ENCODE measurements around the gene HOXA7.

DNA sequence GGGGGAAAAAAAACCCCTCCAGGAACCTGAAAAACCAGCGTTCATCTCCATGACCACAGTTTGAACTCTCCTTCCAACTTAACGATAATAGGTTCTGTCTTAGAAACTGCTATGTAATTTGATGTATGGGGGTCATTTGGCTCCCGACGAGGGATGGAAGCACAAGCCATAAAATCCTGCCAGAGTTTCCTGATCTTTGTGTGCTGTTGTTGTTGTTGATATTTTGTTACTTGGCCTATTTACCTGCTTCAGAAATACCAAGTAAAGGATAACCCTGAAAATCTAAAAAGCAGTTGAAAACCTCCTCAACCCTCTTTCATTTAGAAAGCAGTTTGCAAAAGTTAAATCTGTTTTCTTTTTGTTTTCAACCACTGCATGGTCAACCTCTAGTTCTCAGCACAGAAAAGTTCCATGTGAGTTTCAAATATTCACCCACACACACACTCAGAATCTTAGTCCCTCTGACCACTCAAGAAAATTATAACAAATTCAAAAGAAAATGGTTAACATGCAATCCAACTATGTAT is 44.7 kb downstream of the HOXA7 start:
- no peak for TF ChIP-seq POLR2A (IDR thresholded peaks at IDR 0.05)
- TF ChIP-seq, protein P1, sequence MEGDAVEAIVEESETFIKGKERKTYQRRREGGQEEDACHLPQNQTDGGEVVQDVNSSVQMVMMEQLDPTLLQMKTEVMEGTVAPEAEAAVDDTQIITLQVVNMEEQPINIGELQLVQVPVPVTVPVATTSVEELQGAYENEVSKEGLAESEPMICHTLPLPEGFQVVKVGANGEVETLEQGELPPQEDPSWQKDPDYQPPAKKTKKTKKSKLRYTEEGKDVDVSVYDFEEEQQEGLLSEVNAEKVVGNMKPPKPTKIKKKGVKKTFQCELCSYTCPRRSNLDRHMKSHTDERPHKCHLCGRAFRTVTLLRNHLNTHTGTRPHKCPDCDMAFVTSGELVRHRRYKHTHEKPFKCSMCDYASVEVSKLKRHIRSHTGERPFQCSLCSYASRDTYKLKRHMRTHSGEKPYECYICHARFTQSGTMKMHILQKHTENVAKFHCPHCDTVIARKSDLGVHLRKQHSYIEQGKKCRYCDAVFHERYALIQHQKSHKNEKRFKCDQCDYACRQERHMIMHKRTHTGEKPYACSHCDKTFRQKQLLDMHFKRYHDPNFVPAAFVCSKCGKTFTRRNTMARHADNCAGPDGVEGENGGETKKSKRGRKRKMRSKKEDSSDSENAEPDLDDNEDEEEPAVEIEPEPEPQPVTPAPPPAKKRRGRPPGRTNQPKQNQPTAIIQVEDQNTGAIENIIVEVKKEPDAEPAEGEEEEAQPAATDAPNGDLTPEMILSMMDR (IDR thresholded peaks at IDR 0.05), result no peak
